Tibial nerve (tissue), 4 donors: ENCODE data around the gene OAT.

Experiments used
- CTCF ChIP-seq, 5 experiments: fragments of 200-600 bp in 3 of 5; fragments of 450-650 bp in 2 of 5; sonication (generic) in 3 of 5; IDR thresholded peaks; one replicate each; pipeline ENCODE4 v1.5.1; 2016 to 2019; ENCODE audit warnings: antibody characterized with exemption in 5 of 5, mild to moderate bottlenecking in 3 of 5, moderate library complexity in 2 of 5
- EP300 ChIP-seq, 2 donors: sonication (generic); formaldehyde crosslinking; IDR thresholded peaks; one replicate each; pipeline ENCODE4 v1.6.1; 2017; ENCODE audit warnings: antibody characterized with exemption in 2 of 2, mild to moderate bottlenecking in 1 of 2
- POLR2A ChIP-seq, 2 donors: fragments of 450-650 bp; IDR thresholded peaks; one replicate each; pipeline ENCODE4 v1.6.1; 2017; ENCODE audit warnings: antibody characterized with exemption in 2 of 2, mild to moderate bottlenecking in 2 of 2, moderate library complexity in 2 of 2

GRCh38 chr10:124429576-124429975 lies 10.9 kb upstream of the OAT start:
- TF ChIP-seq CTCF (IDR thresholded peaks at IDR 0.05) = no peak
- no peak for TF ChIP-seq POLR2A (IDR thresholded peaks at IDR 0.05)
- TF ChIP-seq EP300 (IDR thresholded peaks at IDR 0.05) = no peak
